Urothelium cell line (cell line): Measurements from ENCODE around the gene TRIP13.
"Not testable (repeated sequence)": the region's sequence is repeated elsewhere in the genome, so short reads cannot be mapped to it uniquely, and the experiment has no call there.

ENCODE experiments used
- DNase-seq: peaks from one replicate; pipeline ENCODE4 v3.0.0; 2011; ENCODE audit warnings: low spot score, mixed read lengths
- FAIRE-seq: peaks from 2 replicates; lab custom pipeline; 2011; peaks lifted over from hg19 to GRCh38; lab: Jason Lieb, UNC

The TRIP13 gene

GRCh38 chr5:916441-917293, 24.0 kb downstream of the TRIP13 start:
- DNase-seq (no peak), FAIRE-seq (peak; percentile 30)

DNA sequence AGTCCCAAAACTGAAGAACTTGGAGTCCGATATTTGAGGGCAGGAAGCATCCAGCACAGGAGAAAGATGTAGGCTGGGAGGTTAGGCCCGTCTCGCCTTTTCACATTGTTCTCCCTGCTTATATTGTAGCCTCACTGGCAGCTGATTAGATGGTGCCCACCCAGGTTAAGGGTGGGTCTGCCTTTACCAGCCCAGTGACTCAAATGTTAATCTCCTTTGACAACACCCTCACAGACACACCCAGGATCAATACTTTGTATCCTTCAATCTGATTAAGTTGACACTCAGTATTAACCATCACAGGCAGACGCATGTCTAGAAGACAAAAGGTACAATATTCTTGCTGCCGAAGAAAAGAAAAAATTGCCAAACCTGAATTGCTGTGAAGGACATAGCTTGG, 26.0 kb downstream of the TRIP13 start:
- not testable (repeated sequence) for DNase-seq, FAIRE-seq

- no peak for DNase-seq
- no peak for FAIRE-seq
Measured at GRCh38 chr5:919356-920000, 26.8 kb downstream of the TRIP13 start.

- FAIRE-seq (no peak), DNase-seq (no peak)
Measured at GRCh38 chr5:920321-920720, 27.6 kb downstream of the TRIP13 start.

- FAIRE-seq (no peak), DNase-seq (no peak)
Measured at GRCh38 chr5:921456-922435, 29.1 kb downstream of the TRIP13 start.

- DNase-seq = no peak
- FAIRE-seq = peak; percentile 67
Measured at GRCh38 chr5:922436-923280, 30.0 kb downstream of the TRIP13 start.

GRCh38 chr5:923281-923873, 30.7 kb downstream of the TRIP13 start:
- DNase-seq (peak; percentile 89), FAIRE-seq (peak; percentile 42)

DNA sequence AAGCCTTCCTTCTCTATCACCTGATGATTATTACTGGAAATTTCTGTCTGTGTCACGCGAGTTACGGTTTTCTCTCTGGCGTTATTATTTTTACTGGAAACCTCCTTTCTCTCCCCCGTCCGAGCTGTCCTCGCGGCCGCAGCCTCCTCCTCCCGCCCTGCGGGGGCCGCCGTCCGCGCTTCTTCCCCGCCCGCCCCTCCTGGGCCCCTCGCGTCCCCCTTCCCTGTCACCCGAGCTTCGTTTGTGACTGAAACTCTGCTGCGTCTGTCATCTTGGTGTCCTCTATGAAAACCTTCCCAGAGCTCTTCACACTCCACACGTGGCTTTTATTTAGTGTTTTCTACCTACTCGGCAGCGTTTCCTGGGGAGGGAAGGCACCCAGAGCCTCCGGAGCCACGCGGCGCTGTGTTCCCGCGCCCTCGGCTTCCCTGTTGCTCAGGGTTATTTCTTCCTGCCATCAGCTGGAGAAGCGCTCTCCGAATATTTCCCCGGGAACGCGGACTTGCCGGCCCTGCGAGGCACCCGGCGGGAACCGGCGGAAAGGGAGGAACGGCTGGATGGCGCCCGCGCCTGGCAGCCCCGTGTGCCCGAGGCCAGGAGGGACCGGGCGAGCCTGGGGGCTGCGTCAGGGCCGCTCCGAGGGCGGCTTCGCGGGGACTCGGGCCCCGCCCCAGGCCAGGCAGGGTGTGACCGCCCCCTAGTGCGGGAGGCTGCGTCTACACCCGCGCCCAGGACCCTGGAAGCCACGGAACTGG, 33.9 kb downstream of the TRIP13 start:
- FAIRE-seq (no peak), DNase-seq (no peak)

- FAIRE-seq = no peak
Measured at GRCh38 chr5:927172-928015, 34.7 kb downstream of the TRIP13 start.

GRCh38 chr5:929182-929581, 36.5 kb downstream of the TRIP13 start:
- not testable (repeated sequence) for FAIRE-seq, DNase-seq

More at GRCh38 chr5:927172-928015, 34.7 kb downstream of the TRIP13 start:
- DNase-seq = no peak

DNA sequence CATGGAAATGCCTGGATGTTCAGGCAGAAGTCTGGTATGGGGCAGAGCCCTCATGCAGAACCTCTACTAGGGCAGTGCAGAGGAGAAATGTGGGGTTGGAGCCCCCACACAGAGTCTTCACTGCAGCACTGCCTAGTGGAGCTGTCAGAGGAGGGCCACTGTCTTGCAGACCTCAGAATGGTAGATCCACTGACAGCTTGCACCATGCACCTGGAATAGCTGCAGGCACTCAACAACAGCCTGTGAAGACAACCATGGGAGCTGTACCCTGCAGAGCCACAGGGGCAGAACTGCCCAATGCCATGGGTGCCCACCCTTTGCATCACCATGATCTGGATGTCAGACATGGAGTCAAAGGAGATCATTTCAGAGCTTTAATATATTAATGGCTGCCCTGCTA, 36.9 kb downstream of the TRIP13 start:
- DNase-seq (no peak), FAIRE-seq (no peak)

DNA sequence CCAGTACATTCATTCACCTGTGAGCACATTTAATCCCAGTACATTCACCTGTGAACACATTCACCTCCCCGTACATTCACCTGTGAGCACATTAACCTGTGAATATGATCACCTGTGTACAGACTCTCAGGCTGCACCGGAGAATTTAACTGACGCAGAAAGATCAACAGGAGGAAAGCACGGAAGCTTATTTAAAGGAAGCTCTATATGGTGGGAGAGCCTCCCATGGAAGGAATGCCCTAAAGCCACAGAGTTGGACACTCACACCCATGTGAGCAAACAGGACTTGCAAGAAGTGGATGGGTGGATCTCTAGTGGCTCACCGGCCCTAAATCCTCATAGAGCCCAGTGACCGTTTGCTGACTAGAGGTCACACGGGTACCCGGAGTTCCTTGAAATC, 38.2 kb downstream of the TRIP13 start:
- DNase-seq (no peak), FAIRE-seq (no peak)

DNA sequence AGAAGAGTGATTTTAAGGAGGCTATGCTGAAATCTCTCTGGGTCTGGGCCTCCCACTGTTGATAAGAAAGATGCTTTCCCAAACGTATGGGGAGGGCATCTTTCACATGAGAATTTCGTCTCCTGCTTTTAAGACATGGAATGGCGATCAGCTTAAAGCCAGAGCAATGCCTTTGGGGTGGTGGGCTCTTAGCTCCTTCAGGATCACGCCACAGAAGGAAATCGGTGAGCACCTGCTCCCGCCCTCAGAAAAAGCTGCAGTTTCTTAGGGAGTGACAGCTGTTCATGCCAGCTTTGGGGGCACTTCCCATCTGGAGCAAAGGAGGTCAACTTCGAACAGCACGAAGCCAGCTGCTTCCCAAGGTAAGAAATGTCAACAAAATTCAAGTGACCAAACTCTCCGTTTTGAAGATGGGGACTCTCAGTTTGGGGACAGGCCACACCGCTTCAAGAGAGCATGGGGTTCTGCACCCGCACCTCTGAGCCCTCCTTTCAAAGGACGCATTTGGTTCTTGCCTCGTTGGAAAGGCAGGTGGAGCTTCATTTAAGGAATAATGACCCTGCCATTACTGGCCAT, 39.0 kb downstream of the TRIP13 start:
- DNase-seq (no peak), FAIRE-seq (no peak)

DNA sequence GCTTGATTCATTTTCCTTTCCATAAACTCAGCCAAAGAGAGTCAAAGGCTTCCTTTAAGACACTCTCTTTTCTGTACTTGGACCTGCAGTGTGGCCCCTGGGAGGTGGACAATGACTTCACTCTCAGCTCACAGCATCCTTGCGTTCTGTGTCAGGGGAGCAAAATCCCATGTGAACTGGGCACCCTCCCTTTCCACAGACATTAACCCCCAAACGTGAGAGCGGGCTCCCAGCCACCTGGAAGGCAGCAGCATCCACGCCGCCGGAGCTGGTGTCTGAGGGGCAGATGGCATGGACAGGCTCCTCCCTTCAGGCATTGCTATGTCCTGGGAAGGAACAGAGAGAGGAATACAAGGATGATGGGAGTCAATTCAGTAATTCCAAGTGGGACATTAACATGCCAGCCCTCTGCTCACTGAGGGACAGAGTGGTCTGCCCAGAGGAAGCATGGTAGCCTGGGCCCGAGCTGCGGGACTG, 39.5 kb downstream of the TRIP13 start:
- no peak for FAIRE-seq
- no peak for DNase-seq

DNA sequence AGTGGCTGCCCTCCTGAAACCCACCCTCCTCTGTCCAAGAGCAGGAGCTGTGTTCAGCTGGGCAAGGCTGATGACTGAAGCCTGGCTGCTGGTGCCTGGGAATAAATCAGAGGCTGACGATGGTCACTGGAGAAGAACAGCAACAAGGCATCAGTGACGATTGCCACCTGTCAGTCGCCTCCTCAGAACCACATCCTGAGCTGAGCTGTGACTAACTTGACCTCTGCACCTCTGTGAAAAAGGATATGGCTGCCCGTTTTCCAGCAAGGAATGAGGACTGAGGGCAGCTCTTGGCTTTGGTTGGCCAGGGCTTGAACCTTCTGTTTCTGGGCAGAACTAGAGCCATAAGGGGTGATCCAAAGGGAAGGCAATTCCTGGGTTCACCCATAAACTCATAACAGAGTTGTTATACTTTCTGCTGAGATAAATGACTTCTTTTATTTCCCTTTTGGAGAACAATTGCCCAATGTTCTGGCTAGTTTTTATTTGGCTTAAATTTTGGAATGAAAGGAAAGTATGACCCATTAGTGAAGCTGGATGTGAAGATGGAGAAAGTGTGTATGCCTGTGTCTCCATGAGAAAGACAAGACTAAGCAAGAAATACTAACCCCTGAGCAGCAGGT, 40.1 kb downstream of the TRIP13 start:
- FAIRE-seq = no peak
- no peak for DNase-seq

GRCh38 chr5:933251-933861, 40.7 kb downstream of the TRIP13 start:
- DNase-seq (no peak), FAIRE-seq (no peak)

- DNase-seq, FAIRE-seq: not testable (repeated sequence)
Measured at GRCh38 chr5:933951-934350, 41.3 kb downstream of the TRIP13 start.
